Skeletal muscle satellite cell (primary cell): ENCODE results near the gene KLHL26.
A peak's percentile ranks its signal among the peaks of the same experiment; 100 is the strongest.

Source experiments
- H3K27me3 ChIP-seq: 2 replicates; pipeline ENCODE4 v1.7.0; 2013; ENCODE audit warnings: low read length; ENCODE audit not compliant: control insufficient read depth, insufficient read depth
- H3K36me3 ChIP-seq: 2 replicates; pipeline ENCODE4 v1.7.0; 2013; ENCODE audit warnings: mild to moderate bottlenecking, control low read depth, low read length; ENCODE audit not compliant: insufficient read depth
- H3K4me1 ChIP-seq: 2 replicates; pipeline ENCODE4 v1.7.0; 2013; ENCODE audit warnings: low read length; ENCODE audit not compliant: control insufficient read depth, insufficient read depth
- H3K4me2 ChIP-seq: 2 replicates; pipeline ENCODE4 v1.7.0; 2013; ENCODE audit warnings: mild to moderate bottlenecking, low read length
- H3K4me3 ChIP-seq: 2 replicates; pipeline ENCODE4 v1.7.0; 2013; ENCODE audit warnings: low read length
- H3K9ac ChIP-seq: 2 replicates; pipeline ENCODE4 v1.7.0; 2013; ENCODE audit warnings: mild to moderate bottlenecking, low read depth, low read length, moderate library complexity
- H3K9me3 ChIP-seq: replicated peaks from 2 replicates; pipeline ENCODE4 v1.7.0; 2013; ENCODE audit warnings: mild to moderate bottlenecking, control low read depth, low read length

The KLHL26 gene

DNA sequence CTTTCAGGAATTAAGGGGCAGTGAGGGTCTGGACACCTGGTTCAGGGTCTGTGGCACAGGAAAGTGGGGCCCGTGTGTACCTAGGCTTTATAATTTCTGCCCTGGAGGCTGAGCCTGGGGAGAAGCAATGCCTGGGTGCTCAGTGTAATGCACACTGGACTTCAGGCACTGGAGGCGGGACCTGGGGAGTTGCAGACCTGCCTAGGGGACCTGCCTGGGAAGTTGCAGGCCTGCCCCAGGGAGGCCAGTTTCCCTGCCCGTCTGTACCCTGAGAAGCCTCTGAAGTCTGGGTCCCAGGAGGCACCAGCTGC is 26.6 kb upstream of the KLHL26 start:
- Histone ChIP-seq H3K4me2 (no peak overlapping the region), H3K27me3 (peaks cover 70% of the 10 kb centered on the region), H3K9me3 (no peaks in the 10 kb centered on the region), H3K4me3 (no peak overlapping the region), H3K9ac (no peak overlapping the region), H3K36me3 (no peaks in the 10 kb centered on the region), H3K4me1 (peaks cover 15% of the 10 kb centered on the region)

DNA sequence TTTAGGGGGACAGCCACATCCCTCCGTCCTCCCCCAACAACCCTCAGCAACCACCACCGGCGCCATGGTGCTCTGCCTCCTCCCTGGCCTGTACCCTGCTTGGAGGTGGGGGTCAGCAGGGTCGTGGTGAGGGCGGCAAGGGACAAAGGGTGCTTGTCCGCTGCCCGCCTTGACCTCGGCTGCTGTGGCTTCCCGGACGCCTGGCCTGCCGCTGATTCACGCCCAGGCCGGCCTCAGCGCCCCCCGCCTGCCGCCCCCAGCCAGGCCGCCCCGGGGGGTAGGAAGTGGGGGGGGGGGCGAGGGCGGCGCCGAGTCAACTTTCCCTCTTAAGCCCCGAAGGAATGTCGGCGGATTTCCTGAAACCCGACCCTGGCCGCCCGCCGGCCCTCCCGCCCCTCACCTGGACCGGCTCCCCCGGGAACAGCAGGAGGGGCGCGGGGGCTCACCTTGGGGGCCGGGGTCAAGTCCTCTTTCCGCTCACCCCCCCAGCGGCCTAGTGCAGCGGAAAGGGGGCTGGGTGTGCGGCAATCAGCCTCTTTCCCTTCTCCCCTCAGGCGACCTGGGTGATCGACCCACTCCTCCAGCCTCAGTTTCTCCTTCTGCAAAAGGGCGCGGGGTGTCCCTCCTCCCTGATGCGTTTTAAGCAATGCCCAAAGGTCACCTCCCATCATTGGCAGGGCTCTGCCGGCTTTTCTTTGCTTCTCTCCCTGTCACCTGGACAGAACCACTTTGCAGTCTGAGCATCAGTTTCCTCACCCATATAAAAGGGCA is 26.1 kb upstream of the KLHL26 start:
- no peak overlapping the region for H3K4me2 ChIP-seq
- H3K9ac ChIP-seq: no peak overlapping the region
- peaks cover 73% of the 10 kb centered on the region for H3K27me3 ChIP-seq
- no peaks in the 10 kb centered on the region for H3K9me3 ChIP-seq
- peaks cover 15% of the 10 kb centered on the region for H3K4me1 ChIP-seq
- H3K36me3 ChIP-seq: no peaks in the 10 kb centered on the region
- no peak overlapping the region for H3K4me3 ChIP-seq

DNA sequence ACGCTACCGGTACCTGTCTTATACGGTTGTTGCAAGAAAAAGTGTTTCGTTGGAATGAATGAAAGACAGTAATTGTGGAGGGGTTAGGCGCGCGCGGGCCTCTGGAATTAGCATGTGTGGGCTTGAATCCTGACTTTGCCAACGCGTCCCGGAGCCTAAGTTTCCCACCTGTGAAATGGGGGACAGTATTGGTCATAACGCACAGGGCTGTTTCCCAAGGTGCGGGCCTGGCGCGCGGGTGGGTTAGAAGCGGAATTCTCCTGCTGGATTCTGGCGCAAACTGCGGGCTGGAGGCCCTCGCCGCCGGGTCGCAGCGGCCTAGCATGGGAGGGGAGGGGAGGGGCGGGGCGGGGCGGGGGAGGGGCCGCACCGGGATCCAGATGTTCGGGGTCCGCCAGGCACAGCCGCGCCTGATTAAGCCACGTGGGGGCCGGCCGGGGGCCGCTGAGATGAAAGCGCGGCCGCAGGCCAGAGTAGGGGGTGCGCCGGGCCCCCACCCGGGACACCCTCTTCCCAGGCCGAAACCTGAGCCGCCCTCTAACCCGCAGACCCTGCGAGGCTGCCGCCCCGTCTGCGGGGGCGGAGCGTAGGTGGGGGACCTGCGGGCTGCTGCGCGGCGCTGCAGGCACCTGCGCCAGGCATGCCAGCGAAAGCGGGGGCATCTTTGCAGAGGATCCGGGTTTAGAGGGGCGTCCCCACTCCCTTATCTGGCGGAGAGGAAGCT is 25.3 kb upstream of the KLHL26 start:
- Histone ChIP-seq H3K4me1 (peaks cover 15% of the 10 kb centered on the region), H3K4me3 (peak overlapping the region; percentile 19), H3K9ac (no peak overlapping the region)

DNA sequence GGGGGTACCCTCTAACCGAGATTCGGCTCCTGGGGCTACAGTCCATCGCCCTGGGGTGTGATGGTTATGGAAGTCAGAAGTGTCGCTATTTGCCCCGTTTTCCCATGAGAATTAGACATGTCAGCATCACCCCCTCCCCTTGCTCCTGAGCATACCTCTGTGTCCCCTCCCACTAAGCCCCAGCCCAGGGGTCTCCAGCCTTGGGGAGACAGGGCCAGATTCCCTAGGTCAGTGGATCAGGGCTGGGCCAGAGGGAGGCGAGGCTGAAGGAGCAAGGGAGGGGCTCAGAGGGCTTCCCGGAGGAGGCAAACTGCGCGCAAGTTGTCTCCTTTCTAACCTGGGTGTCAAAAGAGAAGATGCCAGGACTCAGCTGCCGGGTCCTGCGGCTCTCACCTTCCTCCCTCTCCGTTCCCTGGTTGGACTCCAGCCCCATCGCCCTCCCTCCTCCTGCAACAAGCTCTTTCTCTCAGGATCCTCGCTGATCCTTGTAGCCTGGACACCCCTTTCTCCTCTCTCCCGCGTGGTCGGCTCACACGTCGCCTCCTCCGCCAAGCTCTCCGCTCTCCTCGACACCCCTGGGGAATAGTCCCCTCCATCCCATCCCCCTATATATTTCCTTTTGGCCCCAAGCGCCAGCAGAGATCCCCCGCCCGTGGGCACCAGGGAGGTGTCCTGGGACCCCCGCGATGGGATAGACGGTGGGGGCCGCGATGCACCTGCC is 24.6 kb upstream of the KLHL26 start:
- Histone ChIP-seq H3K4me2 (peak overlapping the region; percentile 85), H3K36me3 (no peaks in the 10 kb centered on the region), H3K4me1 (peaks cover 15% of the 10 kb centered on the region), H3K27me3 (peaks cover 72% of the 10 kb centered on the region), H3K4me3 (peak overlapping the region; percentile 68), H3K9ac (no peak overlapping the region), H3K9me3 (no peaks in the 10 kb centered on the region)

More for the DNA sequence above, 25.3 kb upstream of the KLHL26 start:
- no peaks in the 10 kb centered on the region for H3K36me3 ChIP-seq
- peak overlapping the region; percentile 85 for H3K4me2 ChIP-seq
- no peaks in the 10 kb centered on the region for H3K9me3 ChIP-seq
- peaks cover 73% of the 10 kb centered on the region for H3K27me3 ChIP-seq

DNA sequence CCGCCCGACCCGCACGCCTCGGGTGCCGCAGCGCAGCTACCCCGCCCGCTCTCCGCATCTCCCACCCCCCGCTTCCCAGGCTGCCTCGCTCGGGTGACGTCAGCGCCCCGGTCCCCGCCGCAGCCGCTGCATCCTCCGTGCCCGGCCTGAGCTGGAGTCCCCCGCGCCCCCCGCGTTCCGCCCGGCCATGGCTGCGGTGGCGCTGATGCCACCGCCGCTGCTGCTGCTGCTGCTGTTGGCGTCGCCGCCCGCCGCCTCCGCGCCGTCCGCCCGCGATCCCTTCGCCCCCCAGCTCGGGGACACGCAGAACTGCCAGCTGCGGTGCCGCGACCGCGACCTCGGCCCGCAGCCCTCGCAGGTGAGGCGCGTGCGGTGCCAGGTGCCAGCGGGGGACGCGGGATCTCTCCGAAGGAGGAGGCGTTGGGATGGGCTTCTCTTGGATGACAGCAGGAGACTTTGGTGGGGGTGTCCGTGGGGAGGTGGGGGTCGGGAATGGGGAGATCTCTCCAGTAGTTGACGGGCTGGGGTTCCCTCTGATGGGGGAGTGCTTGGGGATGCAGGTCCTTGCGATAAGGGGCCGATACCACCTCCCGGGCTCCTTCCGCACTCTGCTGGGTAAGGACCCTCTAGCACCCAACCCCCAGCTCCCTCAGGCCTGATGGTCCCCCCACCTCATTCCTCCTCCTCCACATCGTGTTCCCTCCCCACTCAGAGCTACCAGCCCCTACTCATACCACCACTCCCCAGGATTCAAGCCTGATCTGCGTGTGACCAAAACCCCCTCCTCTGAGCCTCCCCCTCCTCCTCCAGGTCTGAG is 23.8 kb upstream of the KLHL26 start, which contains the start of gene TMEM59L:
TSS of gene TMEM59L (plus strand) at position 99 of the 817 bp plus-strand sequence. CDS start at position 188, 89 bp downstream.
- Histone ChIP-seq H3K4me1 (peaks cover 11% of the 10 kb centered on the region), H3K9ac (no peak within 1 kb of the TSS), H3K9me3 (no peaks in the 10 kb centered on the region), H3K4me2 (peak within 1 kb of the TSS; percentile 85), H3K4me3 (peak within 1 kb of the TSS; percentile 68), H3K27me3 (peaks cover 64% of the 10 kb centered on the region), H3K36me3 (no peaks in the 10 kb centered on the region)

DNA sequence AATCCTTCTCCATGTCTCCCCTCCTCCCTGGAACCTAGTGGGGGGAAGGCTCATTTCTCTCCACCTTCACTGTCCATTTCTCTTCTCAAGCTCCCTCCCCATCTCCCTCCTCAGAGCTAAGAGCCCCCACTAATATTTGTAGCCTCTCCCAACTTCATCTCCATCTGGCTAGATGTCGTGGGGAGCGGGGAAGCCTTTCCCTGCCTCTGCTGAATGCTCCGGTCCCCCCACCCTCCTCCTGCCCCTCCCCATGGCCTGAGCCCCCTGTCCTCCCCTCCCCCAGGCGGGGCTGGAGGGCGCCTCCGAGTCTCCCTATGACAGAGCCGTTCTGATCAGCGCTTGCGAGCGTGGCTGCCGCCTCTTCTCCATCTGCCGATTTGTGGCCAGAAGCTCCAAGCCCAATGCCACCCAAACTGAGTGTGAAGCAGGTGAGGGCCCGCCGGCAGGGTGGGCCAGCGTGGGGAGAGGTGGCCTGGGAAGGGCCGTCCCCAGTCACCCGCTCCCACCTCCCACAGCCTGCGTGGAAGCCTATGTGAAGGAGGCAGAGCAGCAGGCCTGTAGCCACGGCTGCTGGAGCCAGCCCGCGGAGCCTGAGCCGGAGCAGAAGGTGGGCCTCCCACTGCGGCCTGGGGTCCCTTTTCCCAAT is 23.1 kb upstream of the KLHL26 start:
- no peak overlapping the region for H3K4me3 ChIP-seq
- H3K4me1 ChIP-seq: peaks cover 11% of the 10 kb centered on the region
- H3K9ac ChIP-seq: no peak overlapping the region
- H3K4me2 ChIP-seq: no peak overlapping the region
- H3K36me3 ChIP-seq: no peaks in the 10 kb centered on the region
- peaks cover 57% of the 10 kb centered on the region for H3K27me3 ChIP-seq
- no peaks in the 10 kb centered on the region for H3K9me3 ChIP-seq

DNA sequence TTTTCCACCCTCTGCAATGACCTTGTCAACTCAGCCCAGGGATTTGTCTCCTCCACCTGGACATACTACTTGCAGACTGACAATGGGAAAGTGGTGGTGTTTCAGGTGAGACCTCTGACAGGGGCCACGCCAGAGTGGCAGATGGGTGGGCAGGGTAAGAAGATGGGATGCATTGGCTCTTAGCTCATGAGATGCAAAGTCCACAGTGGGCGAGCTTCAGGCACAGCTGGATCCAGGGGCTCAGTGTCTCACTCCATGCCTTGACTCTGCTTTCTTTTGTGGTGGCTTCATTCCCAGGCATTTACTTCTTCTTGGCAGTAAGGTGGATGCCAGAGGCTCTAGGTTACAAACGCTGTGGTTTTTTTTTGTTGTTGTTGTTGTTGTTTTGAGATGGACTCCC is 20.8 kb upstream of the KLHL26 start:
- Histone ChIP-seq H3K9me3 (no peaks in the 10 kb centered on the region), H3K4me1 (peaks cover 11% of the 10 kb centered on the region), H3K4me3 (no peak overlapping the region), H3K27me3 (peaks cover 38% of the 10 kb centered on the region), H3K9ac (no peak overlapping the region), H3K4me2 (no peak overlapping the region), H3K36me3 (no peaks in the 10 kb centered on the region)

DNA sequence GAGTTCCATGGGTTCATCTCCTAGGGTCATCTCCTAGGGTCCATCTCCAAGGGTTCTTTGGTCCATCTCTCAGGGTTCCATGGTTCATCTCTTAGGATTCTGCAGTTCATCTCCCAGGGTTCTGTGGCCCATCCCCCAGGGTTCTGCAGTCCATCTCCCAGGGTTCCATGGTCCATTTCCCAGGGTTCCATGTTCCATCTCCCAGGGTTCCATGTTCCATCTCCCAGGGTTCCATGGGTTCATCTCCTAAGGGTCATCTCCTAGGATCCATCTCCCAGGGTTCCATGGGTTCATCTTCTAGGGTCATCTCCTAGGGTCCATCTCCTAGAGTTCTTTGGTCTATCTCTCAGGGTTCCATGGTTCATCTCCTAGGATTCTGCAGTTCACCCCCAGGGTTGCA is 19.3 kb upstream of the KLHL26 start:
- H3K4me2 ChIP-seq: no peak overlapping the region
- H3K9me3 ChIP-seq: no peaks in the 10 kb centered on the region
- H3K4me3 ChIP-seq: no peak overlapping the region
- peaks cover under 1% of the 10 kb centered on the region for H3K4me1 ChIP-seq
- no peaks in the 10 kb centered on the region for H3K36me3 ChIP-seq
- peaks cover 24% of the 10 kb centered on the region for H3K27me3 ChIP-seq
- H3K9ac ChIP-seq: no peak overlapping the region

DNA sequence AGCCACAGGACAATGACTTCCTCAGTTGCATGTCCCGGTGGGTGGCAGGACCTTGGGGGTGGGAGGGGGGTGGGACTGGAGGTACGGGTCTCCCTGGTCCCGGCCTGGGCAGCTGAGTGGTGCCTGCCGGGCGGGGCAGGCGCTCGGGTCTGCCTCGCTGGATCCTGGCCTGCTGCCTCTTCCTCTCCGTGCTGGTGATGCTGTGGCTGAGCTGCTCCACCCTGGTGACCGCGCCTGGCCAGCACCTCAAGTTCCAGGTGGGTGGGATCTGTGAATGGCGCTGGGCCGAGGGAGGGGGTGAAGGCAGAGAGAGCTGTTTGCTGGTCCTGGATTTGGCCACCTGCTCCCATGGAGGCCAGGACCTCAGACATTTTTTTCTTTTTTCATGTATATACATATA is 18.6 kb upstream of the KLHL26 start:
- H3K4me1 ChIP-seq: no peaks in the 10 kb centered on the region

DNA sequence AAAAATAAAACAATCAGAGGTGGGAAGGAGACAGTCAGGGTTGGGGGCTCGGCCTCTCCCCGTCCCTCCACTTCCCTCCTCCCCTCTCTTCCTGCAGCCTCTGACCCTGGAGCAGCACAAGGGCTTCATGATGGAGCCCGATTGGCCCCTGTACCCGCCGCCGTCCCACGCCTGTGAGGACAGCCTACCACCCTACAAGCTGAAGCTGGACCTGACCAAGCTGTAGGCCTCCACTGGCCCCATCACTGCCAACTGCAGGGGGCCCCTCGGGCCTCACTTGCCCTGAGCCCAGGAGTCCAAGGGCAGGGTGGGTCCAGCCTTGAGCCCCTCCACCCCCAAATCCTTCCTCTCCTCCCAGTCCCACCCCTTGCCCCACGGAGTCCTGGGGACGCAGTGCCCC is 16.5 kb upstream of the KLHL26 start:
- Histone ChIP-seq H3K27me3 (peaks cover 2% of the 10 kb centered on the region), H3K9me3 (no peaks in the 10 kb centered on the region), H3K4me1 (no peaks in the 10 kb centered on the region), H3K36me3 (no peaks in the 10 kb centered on the region), H3K9ac (no peak overlapping the region), H3K4me3 (no peak overlapping the region), H3K4me2 (no peak overlapping the region)

More for the DNA sequence above, 18.6 kb upstream of the KLHL26 start:
- Histone ChIP-seq H3K27me3 (peaks cover 18% of the 10 kb centered on the region), H3K4me3 (no peak overlapping the region), H3K36me3 (no peaks in the 10 kb centered on the region), H3K9ac (no peak overlapping the region), H3K9me3 (no peaks in the 10 kb centered on the region), H3K4me2 (no peak overlapping the region)
